SW480 (cell line): ENCODE measurements around the gene FAM90A26.
"Not testable (repeated sequence)": the region's sequence is repeated elsewhere in the genome, so short reads cannot be mapped to it uniquely, and the experiment has no call there.

Experiments used
- DNase-seq: peaks from one replicate; pipeline ENCODE4 v3.0.0-alpha.2; 2016; ENCODE audit warnings: low spot score

Gene FAM90A26

DNA sequence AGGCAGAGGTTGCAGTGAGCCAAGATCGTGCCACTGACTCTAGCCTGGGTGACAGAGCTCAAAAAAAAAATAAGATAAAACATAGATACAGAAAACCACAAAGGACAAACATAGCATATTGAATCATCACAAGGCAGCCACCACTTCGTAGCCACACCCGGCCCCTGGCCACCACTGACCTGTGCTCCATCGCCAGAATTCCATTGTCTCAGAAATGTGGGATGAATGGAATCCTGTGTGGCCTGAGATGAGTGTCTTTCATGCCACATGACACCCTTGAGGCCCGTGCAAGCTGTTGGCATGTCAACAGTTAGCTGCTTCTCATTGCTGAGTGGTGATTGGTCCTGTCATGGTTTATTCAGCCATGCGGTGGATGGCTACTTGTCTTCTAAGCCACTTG is 10.2 kb upstream of the FAM90A26 start:
- DNase-seq: not testable (repeated sequence)

DNA sequence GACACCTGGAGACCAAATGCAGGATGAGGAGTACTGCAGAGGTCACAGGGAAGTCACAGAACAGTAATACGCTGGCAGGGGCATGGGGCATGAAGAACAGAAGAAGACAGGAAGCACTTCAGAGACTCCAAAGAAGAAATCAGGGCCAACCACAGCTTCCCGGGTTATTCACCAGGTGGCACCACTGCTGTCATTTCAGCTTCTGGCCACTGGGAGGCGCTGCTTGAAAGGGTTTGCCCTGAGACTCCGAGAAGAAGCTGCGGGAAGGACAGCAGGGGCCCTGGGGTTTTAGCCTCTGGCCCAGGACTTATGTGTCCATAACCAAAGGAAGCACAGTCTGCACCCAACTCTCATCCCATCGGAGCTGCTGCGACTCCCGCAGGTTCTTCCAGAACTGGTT is 4.2 kb upstream of the FAM90A26 start:
- not testable (repeated sequence) for DNase-seq

DNA sequence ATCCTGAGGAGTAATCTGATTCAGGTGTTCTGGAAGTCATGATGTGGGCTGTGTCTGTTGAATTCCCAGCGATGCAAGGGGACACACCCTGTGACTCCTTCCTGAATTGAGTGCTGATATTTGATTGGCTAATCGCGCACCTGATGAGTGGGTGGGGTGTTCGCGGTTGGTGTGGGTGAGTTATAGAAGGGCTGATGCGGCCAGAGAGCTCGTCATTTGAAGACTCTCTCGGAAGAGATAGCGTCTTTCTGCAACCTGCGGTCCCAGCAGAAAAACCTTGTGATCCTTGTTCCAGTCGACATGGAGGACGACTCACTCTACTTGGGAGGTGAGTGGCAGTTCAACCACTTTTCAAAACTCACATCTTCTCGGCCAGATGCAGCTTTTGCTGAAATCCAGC is 40.1 kb downstream of the FAM90A26 start, which contains the start of gene USP17L10:
TSS of gene USP17L10 (plus strand) at position 301 of the 400 bp plus-strand sequence. CDS start at position 301, 0 bp downstream.
- DNase-seq: not testable (repeated sequence)

DNA sequence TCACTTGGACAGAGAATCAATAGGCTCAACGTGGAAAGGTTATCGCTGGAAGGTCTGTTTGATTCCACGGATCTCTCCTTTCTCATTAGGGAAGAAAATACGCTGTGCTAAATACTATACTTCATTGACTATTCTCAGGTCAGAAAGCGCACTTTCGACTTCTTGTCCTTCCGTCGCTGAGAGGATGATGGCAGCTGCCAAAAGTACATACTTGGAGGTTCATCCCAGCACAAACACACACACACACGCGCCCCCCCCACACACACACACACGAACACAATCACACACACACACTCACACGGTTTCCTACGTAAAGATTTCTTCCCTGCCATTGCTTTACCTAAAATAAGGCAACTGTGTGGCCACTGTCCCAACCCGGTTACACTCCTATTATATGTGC is 44.5 kb downstream of the FAM90A26 start:
- not testable (repeated sequence) for DNase-seq

DNA sequence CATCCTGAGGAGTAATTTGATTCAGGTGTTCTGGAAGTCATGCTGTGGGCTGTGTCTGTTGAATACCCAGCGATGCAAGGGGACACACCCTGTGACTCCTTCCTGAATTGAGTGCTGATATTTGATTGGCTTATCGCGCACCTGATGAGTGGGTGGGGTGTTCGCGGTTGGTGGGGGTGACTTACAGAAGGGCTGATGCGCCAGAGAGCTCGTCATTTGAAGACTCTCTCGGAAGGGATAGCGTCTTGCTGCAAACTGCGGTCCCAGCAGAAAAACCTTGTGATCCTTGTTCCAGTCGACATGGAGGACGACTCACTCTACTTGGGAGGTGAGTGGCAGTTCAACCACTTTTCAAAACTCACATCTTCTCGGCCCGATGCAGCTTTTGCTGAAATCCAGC is 44.9 kb downstream of the FAM90A26 start, which contains the start of gene USP17L11:
TSS of gene USP17L11 (plus strand) at position 301 of the 400 bp plus-strand sequence. CDS start at position 301, 0 bp downstream.
- not testable (repeated sequence) for DNase-seq

DNA sequence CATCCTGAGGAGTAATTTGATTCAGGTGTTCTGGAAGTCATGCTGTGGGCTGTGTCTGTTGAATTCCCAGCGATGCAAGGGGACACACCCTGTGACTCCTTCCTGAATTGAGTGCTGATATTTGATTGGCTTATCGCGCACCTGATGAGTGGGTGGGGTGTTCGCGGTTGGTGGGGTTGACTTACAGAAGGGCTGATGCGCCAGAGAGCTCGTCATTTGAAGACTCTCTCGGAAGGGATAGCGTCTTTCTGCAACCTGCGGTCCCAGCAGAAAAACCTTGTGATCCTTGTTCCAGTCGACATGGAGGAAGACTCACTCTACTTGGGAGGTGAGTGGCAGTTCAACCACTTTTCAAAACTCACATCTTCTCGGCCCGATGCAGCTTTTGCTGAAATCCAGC is 49.6 kb downstream of the FAM90A26 start, which contains the start of gene USP17L12:
TSS of gene USP17L12 (plus strand) at position 301 of the 400 bp plus-strand sequence. CDS start at position 301, 0 bp downstream.
- DNase-seq: not testable (repeated sequence)

DNA sequence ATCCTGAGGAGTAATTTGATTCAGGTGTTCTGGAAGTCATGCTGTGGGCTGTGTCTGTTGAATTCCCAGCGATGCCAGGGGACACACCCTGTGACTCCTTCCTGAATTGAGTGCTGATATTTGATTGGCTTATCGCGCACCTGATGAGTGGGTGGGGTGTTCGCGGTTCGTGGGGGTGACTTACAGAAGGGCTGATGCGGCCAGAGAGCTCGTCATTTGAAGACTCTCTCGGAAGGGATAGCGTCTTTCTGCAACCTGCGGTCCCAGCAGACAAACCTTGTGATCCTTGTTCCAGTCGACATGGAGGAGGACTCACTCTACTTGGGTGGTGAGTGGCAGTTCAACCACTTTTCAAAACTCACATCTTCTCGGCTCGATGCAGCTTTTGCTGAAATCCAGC is 54.4 kb downstream of the FAM90A26 start, which contains the start of gene USP17L13:
TSS of gene USP17L13 (plus strand) at position 301 of the 400 bp plus-strand sequence. CDS start at position 301, 0 bp downstream.
- DNase-seq: not testable (repeated sequence)
